ENCODE data around the gene PDE10A. TPM values are rescaled to one million over a fixed set of nuclear protein-coding genes. Genes with fewer than 3 reads are reported as not detected.
A peak's percentile ranks its signal among the peaks of the same experiment; 100 is the strongest.

The PDE10A gene
- total and polyA plus RNA-seq, 2 of the 4 experiments (the other 2 are of a cell fraction), result 3.4 to 12.4 TPM

- H3K4me3 ChIP-seq (ENCODE audit: insufficient read depth, low read depth, low read length), result no peak overlapping the region
- H3K36me3 ChIP-seq (ENCODE audit: control insufficient read depth, insufficient read depth, low read length), result no peaks in the 10 kb centered on the region
- peaks cover 13% of the 10 kb centered on the region for H3K4me1 ChIP-seq (ENCODE audit: control insufficient read depth, insufficient read depth, low read length)
- H2BK120ac ChIP-seq (ENCODE audit: low read depth, low read length), result no peak overlapping the region
- no peak overlapping the region for H2BK5ac ChIP-seq (ENCODE audit: low read depth, low read length, poor library complexity, severe bottlenecking)
- H3K27ac ChIP-seq (ENCODE audit: insufficient read depth, low read length), result no peak overlapping the region
- ChIA-PET CTCF (interaction anchor here (0.5 to 1.0 kb wide), 5 partner anchors 13 to 263 kb away, joined by 3 to 6 read pairs (median 4); no protein-coding TSS in a partner anchor), POLR2A (ENCODE audit: unreplicated experiment) (no interaction called here)
- 0 out of 2 replicates have a peak overlapping the region, but pooled peaks have one; percentile 18 for H3K14ac ChIP-seq (replicated peaks; ENCODE audit: low read depth, low read length)
- H3K9me1 ChIP-seq (ENCODE audit: insufficient read depth, low read length), result peaks cover 17% of the 10 kb centered on the region
- H3K4me2 ChIP-seq (ENCODE audit: low read depth, low read length), result no peak overlapping the region
- H2AK5ac ChIP-seq (ENCODE audit: low read depth, low read length), result no peak overlapping the region; the same call in 1 of the 2 replicates
- H4K20me1 ChIP-seq (ENCODE audit: insufficient read depth, low read length), result peaks cover 3% of the 10 kb centered on the region; the same call in 1 of the 2 replicates
- no peak overlapping the region; the same call in 1 of the 2 replicates for H3K18ac ChIP-seq (ENCODE audit: low read depth, low read length)
- no peak overlapping the region for H3K4ac ChIP-seq (ENCODE audit: low read depth, low read length)
- H3K9ac ChIP-seq (ENCODE audit: low read depth, low read length), result no peak overlapping the region
- DNase-seq, result peak; percentile 66
- peak; percentile 40; the same call in 1 of the 2 replicates for ATAC-seq (ENCODE audit: low read depth)
- H2AFZ ChIP-seq (replicated peaks; ENCODE audit: low read length, poor library complexity), result no peak overlapping the region
- no peak overlapping the region for H2BK15ac ChIP-seq (ENCODE audit: low read depth, low read length)
- H2BK20ac ChIP-seq (ENCODE audit: low read depth, low read length), result no peak overlapping the region
- no CpG with 5 or more reads among the region's 7 CpGs for whole genome bisulfite sequencing, 2 experiments (ENCODE audit: extremely low coverage in 2 of 2, insufficient read length in 1 of 2)
- H3K23ac ChIP-seq (ENCODE audit: low read depth, low read length), result no peak overlapping the region
- H4K8ac ChIP-seq (ENCODE audit: low read depth in 2 of 2, low read length in 2 of 2), result no peak overlapping the region; a peak in 1 of 4 replicates
- no peak overlapping the region for H4K91ac ChIP-seq (ENCODE audit: insufficient read depth, low read depth, low read length)
- dilution Hi-C loops (cut with HindIII; ENCODE audit: low sequenced_read_pairs, unreplicated experiment), result no loop called here
- no peaks in the 10 kb centered on the region for H3K9me3 ChIP-seq (ENCODE audit: control insufficient read depth, insufficient read depth, low read length)
- no peaks in the 10 kb centered on the region for H3K27me3 ChIP-seq (ENCODE audit: control insufficient read depth, insufficient read depth, low read length)
- no peak for TF ChIP-seq FOS (IDR thresholded peaks at IDR 0.05; ENCODE audit: low read depth, low read length)
- peak; percentile 23; the same call in 1 of the 2 replicates for TF ChIP-seq CTCF (conservative IDR thresholded peaks at IDR 0.05; ENCODE audit: low read depth, low read length)
- in situ Hi-C loops (cut with MboI; ENCODE audit: low sequenced_read_pairs), result no loop called here
- intact Hi-C loops (cut with micrococcal nuclease), result no loop called here
- H4K5ac ChIP-seq (ENCODE audit: low read depth, low read length), result no peak overlapping the region
- H3K79me1 ChIP-seq (ENCODE audit: low read depth in 1 of 2, low read length in 2 of 2), result no peaks in the 10 kb centered on the region
- no TSS peak for BruUV-seq (replicated peaks)
- H3K56ac ChIP-seq (ENCODE audit: extremely low read depth, insufficient read depth, low read length), result no peak overlapping the region
- H2AK9ac ChIP-seq (replicated peaks; ENCODE audit: low read depth, low read length, poor library complexity), result no peak overlapping the region
Observed at GRCh38 chr6:165689699-165690098, 26.7 kb upstream of the PDE10A start.
